ENCODE results near the gene MVK.

DNA sequence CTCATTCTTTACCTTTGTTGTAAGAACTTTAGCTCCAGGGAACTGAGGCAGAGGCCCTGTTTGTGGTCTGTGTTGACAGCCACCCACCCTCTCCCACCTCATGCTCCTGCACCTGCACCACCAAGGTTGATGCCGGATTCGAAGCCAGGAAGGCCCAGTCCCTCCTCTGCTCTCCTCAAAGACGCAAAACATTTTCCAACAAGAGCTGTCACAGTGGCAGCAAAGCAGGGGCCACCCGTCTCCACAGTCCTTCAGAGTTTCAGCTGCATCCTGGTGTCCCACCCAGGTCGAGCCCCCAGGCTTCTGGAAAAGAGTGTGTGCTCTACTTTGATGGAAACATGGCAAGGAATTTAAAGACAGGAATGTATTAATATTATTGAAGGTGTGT, 37.7 kb upstream of the MVK start:
- TF ChIP-seq, protein P1, sequence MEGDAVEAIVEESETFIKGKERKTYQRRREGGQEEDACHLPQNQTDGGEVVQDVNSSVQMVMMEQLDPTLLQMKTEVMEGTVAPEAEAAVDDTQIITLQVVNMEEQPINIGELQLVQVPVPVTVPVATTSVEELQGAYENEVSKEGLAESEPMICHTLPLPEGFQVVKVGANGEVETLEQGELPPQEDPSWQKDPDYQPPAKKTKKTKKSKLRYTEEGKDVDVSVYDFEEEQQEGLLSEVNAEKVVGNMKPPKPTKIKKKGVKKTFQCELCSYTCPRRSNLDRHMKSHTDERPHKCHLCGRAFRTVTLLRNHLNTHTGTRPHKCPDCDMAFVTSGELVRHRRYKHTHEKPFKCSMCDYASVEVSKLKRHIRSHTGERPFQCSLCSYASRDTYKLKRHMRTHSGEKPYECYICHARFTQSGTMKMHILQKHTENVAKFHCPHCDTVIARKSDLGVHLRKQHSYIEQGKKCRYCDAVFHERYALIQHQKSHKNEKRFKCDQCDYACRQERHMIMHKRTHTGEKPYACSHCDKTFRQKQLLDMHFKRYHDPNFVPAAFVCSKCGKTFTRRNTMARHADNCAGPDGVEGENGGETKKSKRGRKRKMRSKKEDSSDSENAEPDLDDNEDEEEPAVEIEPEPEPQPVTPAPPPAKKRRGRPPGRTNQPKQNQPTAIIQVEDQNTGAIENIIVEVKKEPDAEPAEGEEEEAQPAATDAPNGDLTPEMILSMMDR (conservative IDR thresholded peaks at IDR 0.05; ENCODE audit: low read depth in 2 of 2): no peak
- TF ChIP-seq JUNB (IDR thresholded peaks at IDR 0.05; ENCODE audit: unreplicated experiment) (no peak), EZH2 (IDR thresholded peaks at IDR 0.05; ENCODE audit: low read depth, unreplicated experiment) (no peak), EZH2phosphoT487 (IDR thresholded peaks at IDR 0.05; ENCODE audit: unreplicated experiment) (no peak), POLR2AphosphoS5 (IDR thresholded peaks at IDR 0.05; ENCODE audit: low read depth) (no peak), STAT1 (IDR thresholded peaks at IDR 0.05; ENCODE audit: unreplicated experiment) (no peak), ZNF331 (CRISPR knock-in tag; IDR thresholded peaks at IDR 0.05; ENCODE audit: low read depth) (no peak), CREB1 (CRISPR knock-in tag; IDR thresholded peaks at IDR 0.05; ENCODE audit: low read depth) (no peak), NANOG (IDR thresholded peaks at IDR 0.05; ENCODE audit: borderline replicate concordance) (no peak), ZNF114 (CRISPR knock-in tag; IDR thresholded peaks at IDR 0.05) (no peak)
- TF ChIP-seq, protein P2, sequence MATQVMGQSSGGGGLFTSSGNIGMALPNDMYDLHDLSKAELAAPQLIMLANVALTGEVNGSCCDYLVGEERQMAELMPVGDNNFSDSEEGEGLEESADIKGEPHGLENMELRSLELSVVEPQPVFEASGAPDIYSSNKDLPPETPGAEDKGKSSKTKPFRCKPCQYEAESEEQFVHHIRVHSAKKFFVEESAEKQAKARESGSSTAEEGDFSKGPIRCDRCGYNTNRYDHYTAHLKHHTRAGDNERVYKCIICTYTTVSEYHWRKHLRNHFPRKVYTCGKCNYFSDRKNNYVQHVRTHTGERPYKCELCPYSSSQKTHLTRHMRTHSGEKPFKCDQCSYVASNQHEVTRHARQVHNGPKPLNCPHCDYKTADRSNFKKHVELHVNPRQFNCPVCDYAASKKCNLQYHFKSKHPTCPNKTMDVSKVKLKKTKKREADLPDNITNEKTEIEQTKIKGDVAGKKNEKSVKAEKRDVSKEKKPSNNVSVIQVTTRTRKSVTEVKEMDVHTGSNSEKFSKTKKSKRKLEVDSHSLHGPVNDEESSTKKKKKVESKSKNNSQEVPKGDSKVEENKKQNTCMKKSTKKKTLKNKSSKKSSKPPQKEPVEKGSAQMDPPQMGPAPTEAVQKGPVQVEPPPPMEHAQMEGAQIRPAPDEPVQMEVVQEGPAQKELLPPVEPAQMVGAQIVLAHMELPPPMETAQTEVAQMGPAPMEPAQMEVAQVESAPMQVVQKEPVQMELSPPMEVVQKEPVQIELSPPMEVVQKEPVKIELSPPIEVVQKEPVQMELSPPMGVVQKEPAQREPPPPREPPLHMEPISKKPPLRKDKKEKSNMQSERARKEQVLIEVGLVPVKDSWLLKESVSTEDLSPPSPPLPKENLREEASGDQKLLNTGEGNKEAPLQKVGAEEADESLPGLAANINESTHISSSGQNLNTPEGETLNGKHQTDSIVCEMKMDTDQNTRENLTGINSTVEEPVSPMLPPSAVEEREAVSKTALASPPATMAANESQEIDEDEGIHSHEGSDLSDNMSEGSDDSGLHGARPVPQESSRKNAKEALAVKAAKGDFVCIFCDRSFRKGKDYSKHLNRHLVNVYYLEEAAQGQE (IDR thresholded peaks at IDR 0.05; ENCODE audit: unreplicated experiment): no peak
- TF ChIP-seq, protein P3, sequence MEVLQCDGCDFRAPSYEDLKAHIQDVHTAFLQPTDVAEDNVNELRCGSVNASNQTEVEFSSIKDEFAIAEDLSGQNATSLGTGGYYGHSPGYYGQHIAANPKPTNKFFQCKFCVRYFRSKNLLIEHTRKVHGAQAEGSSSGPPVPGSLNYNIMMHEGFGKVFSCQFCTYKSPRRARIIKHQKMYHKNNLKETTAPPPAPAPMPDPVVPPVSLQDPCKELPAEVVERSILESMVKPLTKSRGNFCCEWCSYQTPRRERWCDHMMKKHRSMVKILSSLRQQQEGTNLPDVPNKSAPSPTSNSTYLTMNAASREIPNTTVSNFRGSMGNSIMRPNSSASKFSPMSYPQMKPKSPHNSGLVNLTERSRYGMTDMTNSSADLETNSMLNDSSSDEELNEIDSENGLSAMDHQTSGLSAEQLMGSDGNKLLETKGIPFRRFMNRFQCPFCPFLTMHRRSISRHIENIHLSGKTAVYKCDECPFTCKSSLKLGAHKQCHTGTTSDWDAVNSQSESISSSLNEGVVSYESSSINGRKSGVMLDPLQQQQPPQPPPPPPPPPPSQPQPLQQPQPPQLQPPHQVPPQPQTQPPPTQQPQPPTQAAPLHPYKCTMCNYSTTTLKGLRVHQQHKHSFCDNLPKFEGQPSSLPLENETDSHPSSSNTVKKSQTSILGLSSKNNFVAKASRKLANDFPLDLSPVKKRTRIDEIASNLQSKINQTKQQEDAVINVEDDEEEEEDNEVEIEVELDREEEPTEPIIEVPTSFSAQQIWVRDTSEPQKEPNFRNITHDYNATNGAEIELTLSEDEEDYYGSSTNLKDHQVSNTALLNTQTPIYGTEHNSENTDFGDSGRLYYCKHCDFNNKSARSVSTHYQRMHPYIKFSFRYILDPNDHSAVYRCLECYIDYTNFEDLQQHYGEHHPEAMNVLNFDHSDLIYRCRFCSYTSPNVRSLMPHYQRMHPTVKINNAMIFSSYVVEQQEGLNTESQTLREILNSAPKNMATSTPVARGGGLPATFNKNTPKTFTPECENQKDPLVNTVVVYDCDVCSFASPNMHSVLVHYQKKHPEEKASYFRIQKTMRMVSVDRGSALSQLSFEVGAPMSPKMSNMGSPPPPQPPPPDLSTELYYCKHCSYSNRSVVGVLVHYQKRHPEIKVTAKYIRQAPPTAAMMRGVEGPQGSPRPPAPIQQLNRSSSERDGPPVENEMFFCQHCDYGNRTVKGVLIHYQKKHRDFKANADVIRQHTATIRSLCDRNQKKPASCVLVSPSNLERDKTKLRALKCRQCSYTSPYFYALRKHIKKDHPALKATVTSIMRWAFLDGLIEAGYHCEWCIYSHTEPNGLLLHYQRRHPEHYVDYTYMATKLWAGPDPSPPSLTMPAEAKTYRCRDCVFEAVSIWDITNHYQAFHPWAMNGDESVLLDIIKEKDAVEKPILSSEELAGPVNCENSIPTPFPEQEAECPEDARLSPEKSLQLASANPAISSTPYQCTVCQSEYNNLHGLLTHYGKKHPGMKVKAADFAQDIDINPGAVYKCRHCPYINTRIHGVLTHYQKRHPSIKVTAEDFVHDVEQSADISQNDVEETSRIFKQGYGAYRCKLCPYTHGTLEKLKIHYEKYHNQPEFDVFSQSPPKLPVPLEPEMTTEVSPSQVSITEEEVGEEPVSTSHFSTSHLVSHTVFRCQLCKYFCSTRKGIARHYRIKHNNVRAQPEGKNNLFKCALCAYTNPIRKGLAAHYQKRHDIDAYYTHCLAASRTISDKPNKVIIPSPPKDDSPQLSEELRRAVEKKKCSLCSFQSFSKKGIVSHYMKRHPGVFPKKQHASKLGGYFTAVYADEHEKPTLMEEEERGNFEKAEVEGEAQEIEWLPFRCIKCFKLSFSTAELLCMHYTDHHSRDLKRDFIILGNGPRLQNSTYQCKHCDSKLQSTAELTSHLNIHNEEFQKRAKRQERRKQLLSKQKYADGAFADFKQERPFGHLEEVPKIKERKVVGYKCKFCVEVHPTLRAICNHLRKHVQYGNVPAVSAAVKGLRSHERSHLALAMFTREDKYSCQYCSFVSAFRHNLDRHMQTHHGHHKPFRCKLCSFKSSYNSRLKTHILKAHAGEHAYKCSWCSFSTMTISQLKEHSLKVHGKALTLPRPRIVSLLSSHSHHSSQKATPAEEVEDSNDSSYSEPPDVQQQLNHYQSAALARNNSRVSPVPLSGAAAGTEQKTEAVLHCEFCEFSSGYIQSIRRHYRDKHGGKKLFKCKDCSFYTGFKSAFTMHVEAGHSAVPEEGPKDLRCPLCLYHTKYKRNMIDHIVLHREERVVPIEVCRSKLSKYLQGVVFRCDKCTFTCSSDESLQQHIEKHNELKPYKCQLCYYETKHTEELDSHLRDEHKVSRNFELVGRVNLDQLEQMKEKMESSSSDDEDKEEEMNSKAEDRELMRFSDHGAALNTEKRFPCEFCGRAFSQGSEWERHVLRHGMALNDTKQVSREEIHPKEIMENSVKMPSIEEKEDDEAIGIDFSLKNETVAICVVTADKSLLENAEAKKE (CRISPR knock-in tag; IDR thresholded peaks at IDR 0.05): no peak
- TF ChIP-seq, protein P4, sequence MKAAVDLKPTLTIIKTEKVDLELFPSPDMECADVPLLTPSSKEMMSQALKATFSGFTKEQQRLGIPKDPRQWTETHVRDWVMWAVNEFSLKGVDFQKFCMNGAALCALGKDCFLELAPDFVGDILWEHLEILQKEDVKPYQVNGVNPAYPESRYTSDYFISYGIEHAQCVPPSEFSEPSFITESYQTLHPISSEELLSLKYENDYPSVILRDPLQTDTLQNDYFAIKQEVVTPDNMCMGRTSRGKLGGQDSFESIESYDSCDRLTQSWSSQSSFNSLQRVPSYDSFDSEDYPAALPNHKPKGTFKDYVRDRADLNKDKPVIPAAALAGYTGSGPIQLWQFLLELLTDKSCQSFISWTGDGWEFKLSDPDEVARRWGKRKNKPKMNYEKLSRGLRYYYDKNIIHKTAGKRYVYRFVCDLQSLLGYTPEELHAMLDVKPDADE (IDR thresholded peaks at IDR 0.05): no peak
